Gastrocnemius medialis (tissue), 4 donors: ENCODE results near the gene BMPER. TPM values are rescaled to one million over a fixed set of nuclear protein-coding genes. Genes with fewer than 3 reads are reported as not detected.

ENCODE experiments used
- ATAC-seq, 2 donors: fragments of 150-250 bp; one replicate each; pipeline ENCODE4 v1.9.1; 2016
- DNase-seq, 2 donors: peaks; one replicate each; pipeline ENCODE4 v3.0.0-alpha.2; 2019
- H3K27ac ChIP-seq, 4 donors: fragments of 200-600 bp; sonication (generic); 1 replicate in 1 of 4; 2 replicates in 3 of 4; pipeline ENCODE4 v1.5.1; 2016 to 2018; ENCODE audit warnings: mild to moderate bottlenecking in 2 of 4, moderate library complexity in 1 of 4
- H3K27me3 ChIP-seq, 3 donors: fragments of 200-600 bp; sonication (generic) in 2 of 3; 1 replicate in 1 of 3; 2 replicates in 2 of 3; pipeline versions ENCODE4 v1.5.1 to v1.6.0; 2016 to 2019; ENCODE audit warnings: mild to moderate bottlenecking in 1 of 3, moderate library complexity in 1 of 3
- H3K36me3 ChIP-seq, 2 donors: fragments of 200-600 bp; sonication (generic) in 1 of 2; one replicate each; pipeline ENCODE4 v1.5.1; 2017 to 2018
- H3K4me1 ChIP-seq, 2 donors: fragments of 200-600 bp; sonication (generic) in 1 of 2; one replicate each; pipeline ENCODE4 v1.5.1; 2016 to 2017; ENCODE audit warnings: mild to moderate bottlenecking in 2 of 2
- H3K4me3 ChIP-seq, 4 donors: fragments of 200-600 bp; sonication (generic) in 3 of 4; 1 replicate in 1 of 4; 2 replicates in 3 of 4; pipeline ENCODE4 v1.5.1; 2016 to 2019; ENCODE audit warnings: mild to moderate bottlenecking in 2 of 4
- H3K9me3 ChIP-seq, 3 donors: fragments of 200-600 bp; sonication (generic) in 2 of 3; 1 replicate in 1 of 3; 2 replicates in 2 of 3; pipeline ENCODE4 v1.5.1; 2016 to 2019
- POLR2A ChIP-seq, 2 donors: fragments of 450-650 bp; IDR thresholded peaks; one replicate each; pipeline ENCODE4 v1.6.1; 2017; ENCODE audit warnings: antibody characterized with exemption in 2 of 2, mild to moderate bottlenecking in 2 of 2, moderate library complexity in 2 of 2
- in situ Hi-C, 4 donors: fragments of 200-750 bp; cut with MboI; loops; one replicate each; pipeline versions ENCODE4 v1.15.0 to v1.8.0; 2017; ENCODE audit warnings: low sequenced_read_pairs in 4 of 4
- intact Hi-C: fragments of 100-400 bp; cut with DNase I; formaldehyde crosslinking; loops from one replicate; pipeline ENCODE4 v1.15.1; 2023; ENCODE audit warnings: low total_unique reads
- total RNA-seq, 4 donors: library from RNA; depleted of rRNA; stranded (reverse); fragments of >200 nt; gene quantifications; one replicate each; pipeline versions ENCODE4 v1.1.0 to v1.2.3, GENCODE V29; 2016
- TF ChIP-seq, protein P1 (sequence below), 5 experiments: fragments of 450-650 bp in 3 of 5; fragments of 200-600 bp in 2 of 5; sonication (generic) in 2 of 5; IDR thresholded peaks in 4 of 5; conservative IDR thresholded peaks in 1 of 5; 1 replicate in 4 of 5; 2 replicates in 1 of 5; pipeline ENCODE4 v1.5.1; 2016 to 2019; ENCODE audit warnings: antibody characterized with exemption in 5 of 5, mild to moderate bottlenecking in 3 of 5, moderate library complexity in 3 of 5

The BMPER gene
- total RNA-seq, 4 donors from 2014 or later: 1.7 to 11.0 (median 4.5) TPM

DNA sequence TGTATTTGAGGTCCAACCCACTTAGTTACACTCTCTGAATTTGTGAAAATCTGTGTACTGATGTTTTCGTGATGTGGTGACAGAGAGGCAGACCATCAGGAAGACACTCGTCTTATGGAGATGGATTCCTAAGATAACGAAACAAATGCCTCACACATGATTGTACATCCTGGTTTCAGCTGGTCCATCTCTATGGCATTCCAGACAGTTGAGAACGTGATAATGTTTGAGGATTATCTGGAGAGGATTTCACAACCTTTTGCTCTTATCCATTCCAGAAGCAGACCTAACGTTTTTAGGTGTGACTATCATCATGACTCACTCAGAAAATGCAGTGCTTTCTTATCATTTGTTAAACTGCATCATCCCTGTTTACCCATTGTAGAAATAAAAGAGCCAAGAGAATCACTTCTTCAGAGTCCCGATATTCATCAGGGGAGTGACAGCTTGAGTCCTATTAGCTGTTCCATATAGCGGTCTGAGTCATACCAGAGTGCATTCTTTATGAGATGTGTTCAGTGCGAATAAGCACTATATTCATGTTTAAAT is 74.5 kb downstream of the BMPER start:
- Histone ChIP-seq H3K27ac (no peak overlapping the region), H3K4me3 (no peak overlapping the region), H3K4me1 (no peaks in the 10 kb centered on the region), H3K27me3 (no peaks in the 10 kb centered on the region), H3K9me3 (no peaks in the 10 kb centered on the region), H3K36me3 (no peaks in the 10 kb centered on the region)
- intact Hi-C loops (no loop called here), in situ Hi-C loops (no loop called here)
- DNase-seq (no peak), ATAC-seq (no peak)
- no peak for TF ChIP-seq POLR2A (IDR thresholded peaks at IDR 0.05)
- TF ChIP-seq, protein P1, sequence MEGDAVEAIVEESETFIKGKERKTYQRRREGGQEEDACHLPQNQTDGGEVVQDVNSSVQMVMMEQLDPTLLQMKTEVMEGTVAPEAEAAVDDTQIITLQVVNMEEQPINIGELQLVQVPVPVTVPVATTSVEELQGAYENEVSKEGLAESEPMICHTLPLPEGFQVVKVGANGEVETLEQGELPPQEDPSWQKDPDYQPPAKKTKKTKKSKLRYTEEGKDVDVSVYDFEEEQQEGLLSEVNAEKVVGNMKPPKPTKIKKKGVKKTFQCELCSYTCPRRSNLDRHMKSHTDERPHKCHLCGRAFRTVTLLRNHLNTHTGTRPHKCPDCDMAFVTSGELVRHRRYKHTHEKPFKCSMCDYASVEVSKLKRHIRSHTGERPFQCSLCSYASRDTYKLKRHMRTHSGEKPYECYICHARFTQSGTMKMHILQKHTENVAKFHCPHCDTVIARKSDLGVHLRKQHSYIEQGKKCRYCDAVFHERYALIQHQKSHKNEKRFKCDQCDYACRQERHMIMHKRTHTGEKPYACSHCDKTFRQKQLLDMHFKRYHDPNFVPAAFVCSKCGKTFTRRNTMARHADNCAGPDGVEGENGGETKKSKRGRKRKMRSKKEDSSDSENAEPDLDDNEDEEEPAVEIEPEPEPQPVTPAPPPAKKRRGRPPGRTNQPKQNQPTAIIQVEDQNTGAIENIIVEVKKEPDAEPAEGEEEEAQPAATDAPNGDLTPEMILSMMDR (IDR thresholded peaks at IDR 0.05 in 4 of 5, conservative IDR thresholded peaks at IDR 0.05 in 1 of 5): no peak

GRCh38 chr7:33981226-33981625 is 75.9 kb downstream of the BMPER start:
- Histone ChIP-seq H3K36me3 (no peaks in the 10 kb centered on the region), H3K9me3 (no peaks in the 10 kb centered on the region), H3K27me3 (no peaks in the 10 kb centered on the region), H3K27ac (no peak overlapping the region), H3K4me3 (no peak overlapping the region), H3K4me1 (no peaks in the 10 kb centered on the region)
- intact Hi-C loops (no loop called here), in situ Hi-C loops (no loop called here)
- DNase-seq: no peak
- ATAC-seq: no peak
- TF ChIP-seq, protein P1 (IDR thresholded peaks at IDR 0.05 in 4 of 5, conservative IDR thresholded peaks at IDR 0.05 in 1 of 5): no peak
- no peak for TF ChIP-seq POLR2A (IDR thresholded peaks at IDR 0.05)

GRCh38 chr7:33981671-33982424 is 76.5 kb downstream of the BMPER start:
- H3K27ac ChIP-seq: no peak overlapping the region
- no peaks in the 10 kb centered on the region for H3K4me1 ChIP-seq
- in situ Hi-C loops (no loop called here), intact Hi-C loops (no loop called here)
- H3K9me3 ChIP-seq: no peaks in the 10 kb centered on the region
- no peak for DNase-seq
- no peak overlapping the region for H3K4me3 ChIP-seq
- no peaks in the 10 kb centered on the region for H3K36me3 ChIP-seq
- H3K27me3 ChIP-seq: no peaks in the 10 kb centered on the region
- ATAC-seq: no peak
- TF ChIP-seq, protein P1 (IDR thresholded peaks at IDR 0.05 in 4 of 5, conservative IDR thresholded peaks at IDR 0.05 in 1 of 5): no peak
- TF ChIP-seq POLR2A (IDR thresholded peaks at IDR 0.05): no peak

- no peak overlapping the region for H3K4me3 ChIP-seq
- no peaks in the 10 kb centered on the region for H3K9me3 ChIP-seq
- no peaks in the 10 kb centered on the region for H3K27me3 ChIP-seq
- H3K27ac ChIP-seq: no peak overlapping the region
- TF ChIP-seq POLR2A (IDR thresholded peaks at IDR 0.05): no peak
- TF ChIP-seq, protein P1 (IDR thresholded peaks at IDR 0.05 in 4 of 5, conservative IDR thresholded peaks at IDR 0.05 in 1 of 5): peak in 1 of 5 experiments; percentile 21
- intact Hi-C loops: no loop called here
- ATAC-seq (no peak), DNase-seq (no peak)
- in situ Hi-C loops: no loop called here
- no peaks in the 10 kb centered on the region for H3K36me3 ChIP-seq
- H3K4me1 ChIP-seq: no peaks in the 10 kb centered on the region
These were observed 77.1 kb downstream of the BMPER start for GRCh38 chr7:33982425-33982786.
